Endothelial cell of umbilical vein (primary cell): ENCODE data around the gene SGCG. TPM values are rescaled to one million over a fixed set of nuclear protein-coding genes. Genes with fewer than 3 reads are reported as not detected.
"Not testable (repeated sequence)": the region's sequence is repeated elsewhere in the genome, so short reads cannot be mapped to it uniquely, and the experiment has no call there.

ENCODE experiments used
- BruUV-seq: library from RNA; stranded (reverse); fragments of 400-500 nt; replicated peaks from 2 replicates; lab custom pipeline; 2021; lab: Mats Ljungman, UMichigan
- CTCF ChIA-PET: fragments of 300-600, 350-600 bp; sonication (Branson Sonifier 250); formaldehyde crosslinking; loops from one replicate; lab custom pipeline; 2021; ENCODE audit warnings: antibody characterized with exemption, inconsistent platforms; lab: Charles Lee
- POLR2A ChIA-PET: fragments of 300-600, 350-600 bp; sonication (Branson Sonifier 250); formaldehyde crosslinking; loops from one replicate; lab custom pipeline; 2021; ENCODE audit warnings: antibody characterized with exemption, inconsistent platforms; lab: Charles Lee
- DNase-seq: peaks from one replicate; pipeline ENCODE4 v3.0.0-alpha.2; 2011; ENCODE audit warnings: low read depth, low spot score
- FAIRE-seq: peaks from 2 replicates; lab custom pipeline; 2011; peaks lifted over from hg19 to GRCh38; lab: Jason Lieb, UNC
- H2AFZ ChIP-seq: 2 replicates; pipeline ENCODE4 v1.6.0; 2012; ENCODE audit warnings: low read depth, low read length, control low read depth, inconsistent platforms
- H3K27ac ChIP-seq: 2 replicates; pipeline ENCODE4 v1.5.1; 2011; ENCODE audit warnings: low read depth, mild to moderate bottlenecking, control low read depth, low read length, moderate library complexity; ENCODE audit not compliant: insufficient read depth
- H3K27me3 ChIP-seq, 2 experiments: 2 replicates each; pipeline versions ENCODE4 v1.6.0 to v1.6.1; 2011; ENCODE audit warnings: low read length in 2 of 2, mixed read lengths in 1 of 2; ENCODE audit not compliant: control insufficient read depth in 2 of 2, insufficient read depth in 2 of 2
- H3K36me3 ChIP-seq, 2 experiments: 2 replicates in 1 of 2; 3 replicates in 1 of 2; pipeline ENCODE4 v1.5.1; 2011; ENCODE audit warnings: low read length in 2 of 2, mild to moderate bottlenecking in 1 of 2, moderate library complexity in 1 of 2; ENCODE audit not compliant: control insufficient read depth in 2 of 2, insufficient read depth in 2 of 2; ENCODE audit errors: extremely low read depth in 1 of 2
- H3K4me1 ChIP-seq: 3 replicates; pipeline ENCODE4 v1.5.1; 2011; ENCODE audit warnings: mild to moderate bottlenecking, low read length; ENCODE audit not compliant: control insufficient read depth, insufficient read depth; ENCODE audit errors: extremely low read depth
- H3K4me2 ChIP-seq: 2 replicates; pipeline ENCODE4 v1.6.1; 2011; ENCODE audit warnings: low read length, control low read depth, mixed read lengths; ENCODE audit not compliant: insufficient read depth
- H3K4me3 ChIP-seq, 3 experiments: fragments of 200-600 bp in 1 of 3; sonication (generic), shearing (Covaris generic) in 1 of 3; replicated peaks in 1 of 3; 2 replicates each; pipeline ENCODE4 v1.5.1; 2011 to 2016; ENCODE audit warnings: control low read depth in 3 of 3, low read length in 3 of 3, mild to moderate bottlenecking in 2 of 3, inconsistent platforms in 1 of 3, low read depth in 1 of 3, moderate library complexity in 1 of 3; ENCODE audit not compliant: insufficient read depth in 1 of 3
- H3K79me2 ChIP-seq: 2 replicates; pipeline ENCODE4 v1.6.0; 2012; ENCODE audit warnings: low read length, inconsistent platforms; ENCODE audit not compliant: control insufficient read depth, insufficient read depth
- H3K9ac ChIP-seq: replicated peaks from 2 replicates; pipeline ENCODE3; 2011; ENCODE audit warnings: low read length, control low read depth; ENCODE audit not compliant: insufficient read depth; ENCODE audit errors: extremely low read depth
- H3K9me1 ChIP-seq: replicated peaks from 3 replicates; pipeline ENCODE4 v1.6.0; 2011; ENCODE audit warnings: mild to moderate bottlenecking, low read length; ENCODE audit not compliant: control insufficient read depth, insufficient read depth; ENCODE audit errors: extremely low read depth
- H3K9me3 ChIP-seq: replicated peaks from 2 replicates; pipeline ENCODE4 v1.5.1; 2012; ENCODE audit warnings: low read length, inconsistent platforms; ENCODE audit not compliant: control insufficient read depth, insufficient read depth
- H4K20me1 ChIP-seq: replicated peaks from 2 replicates; pipeline ENCODE3; 2011; ENCODE audit warnings: mild to moderate bottlenecking, low read length; ENCODE audit not compliant: control insufficient read depth, insufficient read depth; ENCODE audit errors: extremely low read depth
- EZH2 ChIP-seq: IDR thresholded peaks from 2 replicates; pipeline ENCODE4 v1.6.1; 2012; ENCODE audit warnings: borderline replicate concordance, low read depth, mild to moderate bottlenecking, moderate library complexity, low read length, inconsistent platforms; ENCODE audit not compliant: severe bottlenecking
- FOS ChIP-seq: IDR thresholded peaks from 2 replicates; pipeline ENCODE4 v1.6.1; 2011; ENCODE audit warnings: mild to moderate bottlenecking, low read length, moderate library complexity, borderline replicate concordance; ENCODE audit not compliant: insufficient read depth
- GATA2 ChIP-seq: IDR thresholded peaks from 2 replicates; pipeline ENCODE4 v1.7.0; 2011; ENCODE audit warnings: low read depth, mild to moderate bottlenecking, moderate library complexity, mixed read lengths, low read length; ENCODE audit not compliant: insufficient read length, insufficient read depth
- JUN ChIP-seq: IDR thresholded peaks from 2 replicates; pipeline ENCODE4 v1.6.1; 2011; ENCODE audit warnings: borderline replicate concordance, low read depth; ENCODE audit not compliant: insufficient read length, insufficient read depth
- MYC ChIP-seq: IDR thresholded peaks from one replicate; pipeline ENCODE4 v1.6.1; 2011; ENCODE audit warnings: mild to moderate bottlenecking, low read depth, low read length
- POLR2A ChIP-seq: IDR thresholded peaks from 2 replicates; pipeline ENCODE4 v1.6.1; 2012; ENCODE audit warnings: low read depth, mild to moderate bottlenecking, control low read depth, low read length
- POLR2AphosphoS5 ChIP-seq: IDR thresholded peaks from 2 replicates; pipeline ENCODE4 v1.6.1; 2012; ENCODE audit warnings: low read depth, mild to moderate bottlenecking, control low read depth, low read length, moderate library complexity; ENCODE audit not compliant: insufficient read depth
- dilution Hi-C: fragments of 300-500 bp; cut with MboI; formaldehyde crosslinking; loops from one replicate; pipeline ENCODE4 v1.15.0; 2019; ENCODE audit warnings: low sequenced_read_pairs; ENCODE audit not compliant: extremely low pct_ligation_motif_present
- intact Hi-C: fragments of 100-400 bp; cut with micrococcal nuclease; formaldehyde crosslinking; loops from one replicate; pipeline ENCODE4 v1.10.0; 2022
- polyA plus RNA-seq, 4 experiments: library from polyadenylated mRNA; depleted of rRNA in 3 of 4; stranded (reverse) in 3 of 4; unstranded in 1 of 4; fragments of >200 nt; gene quantifications; 2 replicates each; pipeline versions ENCODE4 v1.2.1 to v1.2.3, GENCODE V29; 2011 to 2012; ENCODE audit warnings: missing spikeins in 1 of 4
- total RNA-seq: library from RNA; stranded (reverse); gene quantifications from 2 replicates; pipeline ENCODE4 v1.2.3, GENCODE V29; 2021
- TF ChIP-seq, protein P1 (sequence below), 2 donors: IDR thresholded peaks; 1 replicate in 1 of 2; 2 replicates in 1 of 2; pipeline ENCODE4 v1.5.1; 2011; ENCODE audit warnings: low read length in 2 of 2, mild to moderate bottlenecking in 2 of 2, moderate library complexity in 2 of 2, control low read depth in 1 of 2, inconsistent platforms in 1 of 2, low read depth in 1 of 2; ENCODE audit not compliant: insufficient read depth in 1 of 2; ENCODE audit errors: extremely low read depth in 1 of 2
- TF ChIP-seq, protein P2 (sequence below): IDR thresholded peaks from 2 replicates; pipeline ENCODE4 v1.6.1; 2011; ENCODE audit not compliant: insufficient read depth, insufficient read length

Gene SGCG
- total and polyA plus RNA-seq, 2 donors (not counting 3 experiments of a cell fraction or from before 2014, with no cell fraction given): 0.22 TPM; not detected in 1

DNA sequence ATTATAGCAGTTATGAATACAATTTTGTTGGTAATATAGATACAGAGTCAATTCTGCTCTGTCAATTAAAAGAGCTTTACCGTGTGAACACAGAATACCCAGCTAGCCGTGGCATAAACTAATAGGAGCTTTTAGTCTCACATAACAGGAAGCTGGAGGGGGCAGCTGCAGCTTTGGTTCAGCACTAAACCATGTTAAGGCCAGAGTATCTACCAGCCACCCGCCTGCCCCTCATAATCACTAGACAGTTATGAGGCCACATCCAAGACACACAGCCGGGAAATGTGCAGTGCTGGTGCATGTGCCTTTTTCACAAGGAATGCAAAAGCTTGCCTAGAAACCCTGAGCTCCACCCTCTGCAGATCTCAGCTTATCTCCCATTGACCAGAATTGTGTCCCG lies 62.3 kb downstream of the SGCG start:
- Histone ChIP-seq H3K9me3 (no peaks in the 10 kb centered on the region), H3K27me3 (no peaks in the 10 kb centered on the region), H3K9ac (no peak overlapping the region), H2AFZ (no peak overlapping the region), H3K4me1 (no peaks in the 10 kb centered on the region), H3K4me2 (no peak overlapping the region), H3K79me2 (no peaks in the 10 kb centered on the region), H3K9me1 (no peaks in the 10 kb centered on the region), H3K36me3 (no peaks in the 10 kb centered on the region), H4K20me1 (no peaks in the 10 kb centered on the region), H3K4me3 (no peak overlapping the region), H3K27ac (no peak overlapping the region)
- ChIA-PET POLR2A (no interaction called here), CTCF (no interaction called here)
- no TSS peak for BruUV-seq
- TF ChIP-seq EZH2 (no peak), MYC (no peak), POLR2AphosphoS5 (no peak), JUN (no peak), POLR2A (no peak), FOS (no peak), GATA2 (no peak)
- TF ChIP-seq, protein P1, sequence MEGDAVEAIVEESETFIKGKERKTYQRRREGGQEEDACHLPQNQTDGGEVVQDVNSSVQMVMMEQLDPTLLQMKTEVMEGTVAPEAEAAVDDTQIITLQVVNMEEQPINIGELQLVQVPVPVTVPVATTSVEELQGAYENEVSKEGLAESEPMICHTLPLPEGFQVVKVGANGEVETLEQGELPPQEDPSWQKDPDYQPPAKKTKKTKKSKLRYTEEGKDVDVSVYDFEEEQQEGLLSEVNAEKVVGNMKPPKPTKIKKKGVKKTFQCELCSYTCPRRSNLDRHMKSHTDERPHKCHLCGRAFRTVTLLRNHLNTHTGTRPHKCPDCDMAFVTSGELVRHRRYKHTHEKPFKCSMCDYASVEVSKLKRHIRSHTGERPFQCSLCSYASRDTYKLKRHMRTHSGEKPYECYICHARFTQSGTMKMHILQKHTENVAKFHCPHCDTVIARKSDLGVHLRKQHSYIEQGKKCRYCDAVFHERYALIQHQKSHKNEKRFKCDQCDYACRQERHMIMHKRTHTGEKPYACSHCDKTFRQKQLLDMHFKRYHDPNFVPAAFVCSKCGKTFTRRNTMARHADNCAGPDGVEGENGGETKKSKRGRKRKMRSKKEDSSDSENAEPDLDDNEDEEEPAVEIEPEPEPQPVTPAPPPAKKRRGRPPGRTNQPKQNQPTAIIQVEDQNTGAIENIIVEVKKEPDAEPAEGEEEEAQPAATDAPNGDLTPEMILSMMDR (IDR thresholded peaks at IDR 0.05; ENCODE audit: extremely low read depth in 1 of 2, insufficient read depth in 1 of 2, low read depth in 1 of 2, low read length in 2 of 2): no peak
- TF ChIP-seq, protein P2, sequence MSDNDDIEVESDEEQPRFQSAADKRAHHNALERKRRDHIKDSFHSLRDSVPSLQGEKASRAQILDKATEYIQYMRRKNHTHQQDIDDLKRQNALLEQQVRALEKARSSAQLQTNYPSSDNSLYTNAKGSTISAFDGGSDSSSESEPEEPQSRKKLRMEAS: no peak
- dilution Hi-C loops (no loop called here), intact Hi-C loops (no loop called here)
- DNase-seq: no peak
- FAIRE-seq: no peak

DNA sequence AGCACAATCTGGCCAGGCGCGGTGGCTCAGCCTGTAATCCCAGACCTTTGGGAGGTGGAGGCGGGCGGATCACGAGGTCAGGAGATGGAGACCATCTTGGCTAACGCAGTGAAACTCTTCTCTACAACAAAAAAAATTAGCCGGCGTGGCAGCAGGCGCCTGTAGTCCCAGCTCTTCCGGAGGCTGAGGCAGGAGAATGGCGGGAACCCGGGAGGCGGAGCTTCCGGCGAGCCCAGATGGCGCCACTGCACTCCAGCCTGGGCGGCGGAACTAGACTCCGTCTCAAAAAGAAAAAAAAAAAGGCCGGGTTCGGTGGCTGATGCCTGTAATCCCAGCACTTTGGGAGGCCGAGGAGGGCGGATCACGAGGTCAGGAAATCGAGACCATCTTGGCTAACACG lies 67.6 kb downstream of the SGCG start:
- POLR2A ChIA-PET, intact Hi-C loops, H3K27me3 ChIP-seq, H3K9me1 ChIP-seq, H3K9ac ChIP-seq, H3K27ac ChIP-seq, H3K36me3 ChIP-seq, CTCF ChIA-PET, H3K4me2 ChIP-seq, dilution Hi-C loops, H3K4me1 ChIP-seq, FAIRE-seq, DNase-seq, H3K9me3 ChIP-seq, BruUV-seq, H3K4me3 ChIP-seq, H3K79me2 ChIP-seq, H4K20me1 ChIP-seq, H2AFZ ChIP-seq: not testable (repeated sequence)
